ENCODE results near the gene FARP1. TPM values are rescaled to one million over a fixed set of nuclear protein-coding genes. Genes with fewer than 3 reads are reported as not detected.

The FARP1 gene
- total and polyA plus RNA-seq, 2 donors = 30.6 to 81.7 TPM

DNA sequence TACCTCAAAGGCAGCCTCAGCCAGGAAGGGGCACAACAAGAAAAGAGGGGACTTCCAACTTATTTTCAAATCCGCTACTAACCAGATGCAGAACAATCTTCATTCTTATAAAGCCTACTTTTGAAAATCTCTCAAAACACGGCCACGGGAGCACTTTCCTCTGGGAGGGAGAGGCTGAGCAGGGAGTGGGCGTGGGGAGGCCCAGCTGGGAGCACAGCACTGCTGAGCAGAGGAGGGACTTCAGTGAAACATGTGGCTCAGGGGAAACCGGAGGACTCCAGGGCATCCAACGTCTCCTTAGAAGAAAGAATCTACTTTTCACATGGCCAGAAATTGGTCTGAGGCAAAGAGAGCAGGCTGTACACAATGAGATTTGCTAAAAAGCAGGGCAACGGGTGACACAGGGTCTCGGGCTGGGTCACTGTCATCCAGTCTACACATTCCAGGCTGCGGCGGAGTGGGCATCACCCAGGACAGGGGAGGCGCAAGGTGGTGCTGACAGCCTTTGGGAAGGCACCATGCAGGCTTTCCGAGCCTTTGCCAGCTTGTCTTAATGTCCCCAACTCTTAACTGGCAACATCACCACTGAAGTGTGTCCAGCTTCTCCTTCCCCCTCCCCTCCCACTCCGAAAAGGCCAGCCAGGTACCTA lies 317.0 kb downstream of the FARP1 start:
- H3K4me1 ChIP-seq (ENCODE audit: insufficient read depth) = no peaks in the 10 kb centered on the region
- no peak overlapping the region for H3K4me3 ChIP-seq (ENCODE audit: low read depth, low read length)
- 87% methylated on average over 13 of the region's 13 CpGs for WGBS
- DNase-seq (ENCODE audit: extremely low spot score) = no peak
- no peak overlapping the region for H3K27ac ChIP-seq (ENCODE audit: low read depth)
- no peaks in the 10 kb centered on the region for H3K36me3 ChIP-seq (ENCODE audit: insufficient read depth)

DNA sequence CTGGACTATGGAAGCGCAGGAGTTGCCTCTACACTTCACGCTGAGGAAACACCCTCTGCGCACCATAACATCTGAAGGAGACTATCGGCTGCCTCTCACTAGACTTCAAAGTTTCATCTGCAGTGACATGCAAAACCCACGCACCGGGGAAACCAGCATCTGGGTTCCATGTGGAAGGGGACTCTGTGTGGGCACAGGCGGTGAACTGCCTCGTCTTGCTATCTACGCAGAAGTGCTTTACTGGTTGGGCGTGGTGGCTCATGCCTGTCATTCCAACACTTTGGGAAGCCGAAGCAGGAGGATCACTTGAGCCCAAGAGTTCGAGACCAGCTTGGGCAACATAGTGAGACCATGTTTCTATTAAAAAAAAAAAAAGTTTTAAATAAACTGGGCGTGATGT lies 317.6 kb downstream of the FARP1 start:
- DNase-seq (ENCODE audit: extremely low spot score) = no peak
- no peak overlapping the region for H3K27ac ChIP-seq (ENCODE audit: low read depth)
- H3K4me1 ChIP-seq (ENCODE audit: insufficient read depth) = no peaks in the 10 kb centered on the region
- no peak overlapping the region for H3K4me3 ChIP-seq (ENCODE audit: low read depth, low read length)
- H3K36me3 ChIP-seq (ENCODE audit: insufficient read depth) = no peaks in the 10 kb centered on the region
- WGBS = 80% methylated on average over 13 of the region's 13 CpGs

DNA sequence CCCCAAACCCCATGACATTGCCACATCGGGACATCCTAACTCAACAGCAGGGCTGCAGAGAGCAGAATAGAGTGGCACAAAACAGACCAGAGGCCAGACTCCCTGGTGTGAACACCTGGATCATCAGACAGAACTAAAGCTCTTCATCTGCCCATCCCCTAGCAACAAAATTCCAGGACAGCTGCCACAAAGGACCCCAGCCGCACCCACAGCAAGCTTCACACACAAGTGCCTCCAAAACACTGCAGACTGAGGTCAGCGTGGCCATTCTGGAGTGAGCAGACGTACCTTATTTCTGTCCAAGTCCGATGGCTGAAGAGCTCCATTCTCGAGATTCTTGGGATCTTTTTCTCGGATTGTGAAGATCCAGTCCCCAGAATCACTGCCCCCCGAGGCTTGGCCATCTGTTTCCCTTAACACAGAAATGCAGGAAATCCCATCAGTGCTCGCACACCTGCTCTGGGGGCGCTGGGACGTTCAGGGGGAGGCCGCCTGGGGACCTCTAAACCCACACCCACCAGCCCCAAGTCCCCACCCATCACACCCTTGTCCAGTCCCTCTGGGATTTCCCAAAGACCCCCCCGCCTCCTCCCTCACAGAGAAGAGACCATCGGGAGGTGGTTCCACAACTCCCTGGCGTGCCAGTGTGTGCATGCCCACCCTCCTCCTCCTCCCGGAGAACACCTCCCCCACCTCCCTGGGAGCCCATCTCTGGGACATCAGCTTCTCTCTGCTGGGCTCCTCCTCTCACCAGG lies 318.8 kb downstream of the FARP1 start:
- no peaks in the 10 kb centered on the region for H3K36me3 ChIP-seq (ENCODE audit: insufficient read depth)
- 82% methylated on average over 16 of the region's 16 CpGs for WGBS
- H3K4me1 ChIP-seq (ENCODE audit: insufficient read depth) = no peaks in the 10 kb centered on the region
- H3K27ac ChIP-seq (ENCODE audit: low read depth) = no peak overlapping the region
- DNase-seq (ENCODE audit: extremely low spot score) = no peak
- H3K4me3 ChIP-seq (ENCODE audit: low read depth, low read length) = no peak overlapping the region

DNA sequence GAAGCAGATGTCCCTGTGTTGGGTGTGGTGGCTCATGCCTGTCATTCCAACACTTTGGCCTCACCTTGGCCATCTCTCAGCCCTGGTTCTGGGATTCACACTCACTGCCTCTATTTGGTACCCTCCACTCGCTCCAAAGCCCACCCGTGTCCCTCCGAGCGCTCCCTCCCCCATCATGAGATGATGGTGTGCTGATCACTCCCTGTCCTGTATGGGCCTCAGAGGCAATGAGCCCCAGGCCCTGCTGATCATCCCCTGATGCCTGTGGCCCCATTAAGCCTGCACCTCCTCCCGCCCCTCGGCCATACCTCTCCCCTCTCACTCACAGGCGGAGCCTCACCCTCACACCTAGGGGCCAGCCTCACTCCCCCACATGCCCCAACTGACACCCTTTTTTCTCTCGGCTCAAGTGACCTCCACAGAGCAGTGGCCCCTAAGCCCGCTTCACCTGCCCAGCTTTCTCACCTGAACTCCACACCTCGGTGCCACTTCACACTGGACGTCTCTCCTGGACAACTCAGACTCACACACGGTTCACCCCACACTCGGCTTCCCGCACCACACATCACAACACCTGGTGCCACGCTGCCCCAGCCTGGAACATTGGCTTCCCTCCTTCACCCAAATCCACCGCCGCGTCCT lies 319.5 kb downstream of the FARP1 start:
- H3K27ac ChIP-seq (ENCODE audit: low read depth) = no peak overlapping the region

DNA sequence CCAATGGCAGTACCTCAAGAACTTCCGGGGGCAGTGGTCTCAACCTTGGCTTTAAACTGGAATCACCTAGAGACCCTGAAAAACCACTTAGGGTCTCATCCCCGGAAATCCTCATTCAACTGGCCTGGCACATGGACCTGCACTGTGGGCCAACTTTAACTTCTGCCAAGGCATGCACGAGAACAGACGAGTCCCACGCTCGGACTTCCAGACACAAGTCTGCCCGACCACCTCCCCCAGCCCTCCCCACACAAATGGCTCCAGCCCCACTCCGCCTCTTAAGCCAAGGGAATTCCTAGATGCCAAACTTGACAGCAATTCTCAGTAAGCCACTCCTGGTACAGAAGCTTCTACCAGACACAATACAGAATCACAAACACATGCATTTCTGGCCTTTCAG lies 320.1 kb downstream of the FARP1 start:
- DNase-seq (ENCODE audit: extremely low spot score) = no peak
- 57% methylated on average over 8 of the region's 8 CpGs for WGBS
- H3K4me1 ChIP-seq (ENCODE audit: insufficient read depth) = no peaks in the 10 kb centered on the region
- H3K36me3 ChIP-seq (ENCODE audit: insufficient read depth) = no peaks in the 10 kb centered on the region
- H3K4me3 ChIP-seq (ENCODE audit: low read depth, low read length) = no peak overlapping the region
- no peak overlapping the region for H3K27ac ChIP-seq (ENCODE audit: low read depth)

More for the DNA sequence above, 319.5 kb downstream of the FARP1 start:
- Histone ChIP-seq H3K4me1 (ENCODE audit: insufficient read depth) (no peaks in the 10 kb centered on the region), H3K4me3 (ENCODE audit: low read depth, low read length) (no peak overlapping the region), H3K36me3 (ENCODE audit: insufficient read depth) (no peaks in the 10 kb centered on the region)
- WGBS = 97% methylated on average over 18 of the region's 18 CpGs
- DNase-seq (ENCODE audit: extremely low spot score) = no peak

DNA sequence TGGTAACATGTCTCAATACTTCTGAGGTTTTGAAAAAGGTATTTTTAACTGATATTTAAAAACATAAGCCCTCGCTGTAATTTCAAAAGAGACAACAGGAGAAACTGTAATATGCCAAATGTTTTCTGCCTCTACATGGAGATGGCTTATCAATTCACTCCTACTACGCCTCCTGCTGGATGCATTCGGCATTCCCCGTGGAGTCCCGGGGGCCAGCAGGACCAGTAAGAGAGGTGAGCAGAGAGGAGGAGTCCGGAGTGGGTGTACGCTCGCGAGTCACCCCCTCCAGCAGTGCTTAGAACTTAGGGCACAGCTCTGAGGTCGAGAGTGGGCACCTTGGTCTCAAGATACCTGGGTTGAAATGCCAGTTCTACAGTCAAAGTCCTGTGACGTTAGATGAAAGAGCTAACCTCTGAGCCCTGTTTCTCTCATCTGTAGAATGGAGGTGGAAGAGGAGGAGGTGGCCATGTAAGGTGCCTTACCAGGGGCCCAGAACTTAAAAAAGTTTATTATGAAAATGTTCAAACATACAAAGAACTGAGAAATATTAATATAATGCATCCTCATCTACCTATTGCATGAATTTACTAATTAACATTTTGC lies 323.8 kb downstream of the FARP1 start:
- Histone ChIP-seq H3K36me3 (ENCODE audit: insufficient read depth) (no peaks in the 10 kb centered on the region), H3K4me1 (ENCODE audit: insufficient read depth) (no peaks in the 10 kb centered on the region), H3K27ac (ENCODE audit: low read depth) (no peak overlapping the region), H3K4me3 (ENCODE audit: low read depth, low read length) (no peak overlapping the region)
- WGBS = 63% methylated on average over 11 of the region's 11 CpGs
- no peak for DNase-seq (ENCODE audit: extremely low spot score)

DNA sequence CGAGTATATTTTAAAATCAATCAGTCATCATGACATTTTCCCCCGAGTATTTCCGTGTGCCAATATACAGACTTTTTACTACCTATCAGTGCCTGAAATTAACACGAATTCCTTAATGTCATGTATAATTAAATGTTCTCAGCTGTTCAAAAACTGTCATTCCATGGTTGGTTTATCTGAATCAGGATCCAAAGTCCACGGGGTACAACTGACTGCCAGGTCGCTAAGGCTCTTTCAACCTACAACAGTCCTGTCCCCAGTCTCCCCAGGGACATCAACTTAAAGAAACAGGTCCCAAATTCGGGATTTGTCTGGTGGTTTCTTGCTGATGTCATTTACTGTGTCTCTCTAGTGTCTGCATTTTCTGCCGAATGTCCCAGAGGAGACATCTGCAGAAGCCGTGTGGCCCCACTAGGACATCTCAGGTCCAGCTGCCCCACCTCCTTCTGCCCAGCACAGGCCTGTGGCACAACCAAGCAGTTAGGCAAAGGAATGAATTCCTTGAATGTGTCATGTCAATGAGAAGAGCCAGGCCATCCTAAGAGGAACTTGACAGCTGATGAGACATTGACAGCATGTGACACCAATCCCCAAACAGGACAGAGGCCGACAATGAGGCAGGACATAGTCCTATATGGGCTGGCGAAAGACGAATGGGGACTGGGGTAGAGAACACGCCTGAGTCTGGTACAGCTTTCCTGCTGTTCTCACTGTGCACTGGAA lies 324.5 kb downstream of the FARP1 start:
- no peak overlapping the region for H3K4me3 ChIP-seq (ENCODE audit: low read depth, low read length)
- H3K27ac ChIP-seq (ENCODE audit: low read depth) = no peak overlapping the region
- H3K4me1 ChIP-seq (ENCODE audit: insufficient read depth) = no peaks in the 10 kb centered on the region
- DNase-seq (ENCODE audit: extremely low spot score) = no peak
- no peaks in the 10 kb centered on the region for H3K36me3 ChIP-seq (ENCODE audit: insufficient read depth)
- WGBS = 80% methylated on average over 13 of the region's 13 CpGs

DNA sequence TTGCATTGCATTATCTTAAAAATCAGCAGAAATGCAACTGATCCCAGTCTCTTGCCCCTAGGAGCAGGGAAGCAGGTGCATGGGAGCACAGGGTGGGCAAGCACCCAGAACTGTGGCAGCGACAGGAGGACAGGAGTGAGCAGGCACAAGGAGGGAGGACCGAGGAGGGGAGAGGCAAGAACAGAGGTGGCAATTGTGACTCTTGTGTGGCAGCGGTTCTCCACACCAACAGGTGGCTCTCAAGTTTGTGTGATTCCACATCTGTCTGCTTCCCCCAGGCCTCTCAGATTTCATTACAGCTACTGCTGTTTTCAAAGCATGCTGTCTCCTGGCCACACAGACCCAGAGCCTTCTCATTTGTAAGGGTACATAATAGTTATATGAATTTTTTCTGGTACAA lies 325.5 kb downstream of the FARP1 start:
- Histone ChIP-seq H3K27ac (ENCODE audit: low read depth) (no peak overlapping the region), H3K4me3 (ENCODE audit: low read depth, low read length) (no peak overlapping the region), H3K4me1 (ENCODE audit: insufficient read depth) (no peaks in the 10 kb centered on the region), H3K36me3 (ENCODE audit: insufficient read depth) (peaks cover under 1% of the 10 kb centered on the region)
- 70% methylated on average over 3 of the region's 3 CpGs for WGBS
- no peak for DNase-seq (ENCODE audit: extremely low spot score)

DNA sequence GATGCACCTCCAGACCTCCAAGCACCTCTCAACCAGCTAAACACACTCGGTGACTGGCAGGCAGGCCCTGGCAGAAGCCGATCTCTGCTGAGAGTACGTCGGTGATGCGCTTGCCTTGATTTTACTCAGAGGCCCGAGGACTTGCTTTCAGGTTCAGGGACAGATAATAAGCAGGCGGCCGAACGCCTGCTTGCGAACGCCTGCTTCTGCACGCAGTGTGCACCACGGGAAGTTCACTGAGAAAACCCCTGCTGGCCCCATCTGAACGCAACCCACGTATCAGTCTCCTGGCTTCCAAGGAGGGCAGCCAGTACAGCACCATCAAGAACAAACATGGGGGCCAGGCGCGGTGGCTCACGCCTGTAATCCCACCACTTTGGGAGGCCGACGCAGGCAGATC lies 326.0 kb downstream of the FARP1 start:
- DNase-seq (ENCODE audit: extremely low spot score) = no peak
- Histone ChIP-seq H3K4me3 (ENCODE audit: low read depth, low read length) (no peak overlapping the region), H3K4me1 (ENCODE audit: insufficient read depth) (no peaks in the 10 kb centered on the region), H3K27ac (ENCODE audit: low read depth) (no peak overlapping the region), H3K36me3 (ENCODE audit: insufficient read depth) (peaks cover 3% of the 10 kb centered on the region)
- 93% methylated on average over 20 of the region's 20 CpGs for WGBS

DNA sequence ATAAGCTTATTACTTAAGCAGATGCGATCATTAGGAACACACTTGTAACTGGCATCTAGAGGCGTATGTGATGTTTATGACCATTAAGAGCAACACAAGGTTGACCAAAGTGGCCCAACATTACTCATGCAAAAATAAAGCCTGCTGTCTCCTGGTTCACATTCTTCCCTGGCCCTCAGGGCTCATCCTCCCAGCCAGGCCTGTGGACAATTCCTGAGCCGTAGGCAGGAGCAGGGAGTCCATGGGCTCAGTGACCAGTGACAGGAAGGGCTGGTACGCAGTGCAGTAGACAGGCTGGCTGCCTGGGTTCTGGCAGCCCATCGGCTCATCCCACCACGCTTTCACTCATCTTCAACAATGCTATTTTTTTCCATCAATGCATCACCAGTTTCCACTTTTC lies 328.0 kb downstream of the FARP1 start:
- H3K36me3 ChIP-seq (ENCODE audit: insufficient read depth) = peaks cover 3% of the 10 kb centered on the region
- 78% methylated on average over 6 of the region's 6 CpGs for WGBS

DNA sequence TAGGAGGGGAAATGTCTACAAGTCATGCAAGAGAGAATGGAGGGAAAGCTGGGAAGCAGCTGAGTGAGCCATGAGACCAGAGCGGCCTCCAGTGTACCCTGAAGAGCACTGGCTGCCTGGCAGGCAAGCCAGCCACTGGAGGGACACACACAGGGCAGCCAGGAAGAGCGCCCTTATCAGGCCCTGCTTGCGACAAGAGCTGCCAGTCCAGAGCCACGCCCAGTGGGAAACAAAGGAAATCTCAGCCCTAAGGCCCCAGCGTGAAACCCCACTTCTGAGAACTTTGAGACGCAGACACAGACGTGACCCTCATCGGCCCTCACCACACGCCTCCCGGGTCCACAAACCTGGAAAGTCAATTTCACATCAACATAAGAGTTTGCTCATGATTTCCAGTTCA lies 329.0 kb downstream of the FARP1 start:
- Histone ChIP-seq H3K27ac (ENCODE audit: low read depth) (no peak overlapping the region), H3K4me3 (ENCODE audit: low read depth, low read length) (no peak overlapping the region), H3K4me1 (ENCODE audit: insufficient read depth) (peaks cover 2% of the 10 kb centered on the region), H3K36me3 (ENCODE audit: insufficient read depth) (peaks cover 3% of the 10 kb centered on the region)
- no peak for DNase-seq (ENCODE audit: extremely low spot score)
- WGBS = 84% methylated on average over 10 of the region's 10 CpGs

More for the DNA sequence above, 328.0 kb downstream of the FARP1 start:
- Histone ChIP-seq H3K4me1 (ENCODE audit: insufficient read depth) (no peaks in the 10 kb centered on the region), H3K27ac (ENCODE audit: low read depth) (no peak overlapping the region), H3K4me3 (ENCODE audit: low read depth, low read length) (no peak overlapping the region)
- no peak for DNase-seq (ENCODE audit: extremely low spot score)

DNA sequence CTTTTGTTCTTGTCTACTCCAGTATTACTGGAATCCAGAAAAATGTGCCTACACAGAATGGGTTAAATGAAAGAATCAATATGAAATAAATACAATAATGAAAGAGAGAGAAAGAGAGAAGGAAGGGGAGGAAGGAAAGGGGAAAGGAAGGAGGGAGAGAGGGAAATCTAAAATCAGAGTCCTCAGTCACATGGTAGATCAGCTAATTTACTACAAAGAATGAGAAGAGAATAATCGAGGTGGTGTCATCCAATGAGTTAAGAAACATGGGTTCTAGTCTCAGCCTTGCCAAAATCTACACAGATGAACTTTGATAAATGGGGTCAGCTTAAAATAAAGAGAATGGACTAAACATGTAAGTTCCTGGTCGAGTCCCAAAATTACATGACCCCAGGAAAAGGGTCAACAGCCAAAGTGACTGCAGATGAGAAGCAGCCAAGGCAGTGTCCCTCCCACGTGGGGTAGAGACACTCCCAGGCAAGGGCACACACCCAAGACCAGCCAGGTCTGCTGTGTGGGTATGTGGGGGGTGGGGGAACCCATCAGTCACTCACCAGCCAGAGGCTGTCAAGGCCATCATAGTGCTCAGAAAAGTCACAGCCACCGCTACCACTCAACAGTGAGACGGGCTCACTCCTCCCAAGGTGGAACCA lies 330.4 kb downstream of the FARP1 start:
- WGBS = 72% methylated on average over 5 of the region's 5 CpGs
- DNase-seq (ENCODE audit: extremely low spot score) = no peak
- Histone ChIP-seq H3K4me3 (ENCODE audit: low read depth, low read length) (no peak overlapping the region), H3K4me1 (ENCODE audit: insufficient read depth) (peaks cover 2% of the 10 kb centered on the region), H3K36me3 (ENCODE audit: insufficient read depth) (peaks cover 3% of the 10 kb centered on the region), H3K27ac (ENCODE audit: low read depth) (no peak overlapping the region)

DNA sequence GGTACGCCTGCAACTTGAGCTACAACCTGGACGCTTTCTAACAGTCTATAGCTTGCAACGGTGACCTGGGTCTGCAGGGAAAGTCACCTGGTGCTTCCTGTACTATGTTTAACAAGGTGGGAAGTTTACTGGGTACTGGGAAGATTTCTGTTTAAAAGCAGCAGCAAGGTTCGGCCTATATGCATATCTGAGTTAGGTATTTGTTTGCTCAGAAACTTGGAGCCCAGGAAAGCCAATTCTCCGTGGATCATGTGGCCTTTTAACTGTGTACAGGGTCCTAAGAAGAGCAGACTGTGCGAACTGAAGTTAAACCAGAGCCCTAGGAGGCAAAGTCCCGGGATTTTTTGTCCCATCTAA lies 330.9 kb downstream of the FARP1 start:
- 66% methylated on average over 7 of the region's 7 CpGs for WGBS
- H3K4me1 ChIP-seq (ENCODE audit: insufficient read depth) = peaks cover 2% of the 10 kb centered on the region

More for the DNA sequence above, 330.9 kb downstream of the FARP1 start:
- DNase-seq (ENCODE audit: extremely low spot score) = no peak
- H3K4me3 ChIP-seq (ENCODE audit: low read depth, low read length) = no peak overlapping the region
- no peak overlapping the region for H3K27ac ChIP-seq (ENCODE audit: low read depth)
- peaks cover 3% of the 10 kb centered on the region for H3K36me3 ChIP-seq (ENCODE audit: insufficient read depth)

All from urinary bladder (tissue), 4 donors.